GM18870 (cell line): ENCODE results near the gene PER2.
"Not testable (repeated sequence)": the region's sequence is repeated elsewhere in the genome, so short reads cannot be mapped to it uniquely, and the experiment has no call there.

Experiments used
- ATAC-seq: cut with Tn5 transposase; IDR thresholded peaks from one replicate; pipeline ENCODE4 v1.9.1; 2021; ENCODE audit warnings: moderate library complexity; ENCODE audit not compliant: unreplicated experiment

The PER2 gene

GRCh38 chr2:238313289-238313990 is 25.0 kb upstream of the PER2 start:
- no peak for ATAC-seq

DNA sequence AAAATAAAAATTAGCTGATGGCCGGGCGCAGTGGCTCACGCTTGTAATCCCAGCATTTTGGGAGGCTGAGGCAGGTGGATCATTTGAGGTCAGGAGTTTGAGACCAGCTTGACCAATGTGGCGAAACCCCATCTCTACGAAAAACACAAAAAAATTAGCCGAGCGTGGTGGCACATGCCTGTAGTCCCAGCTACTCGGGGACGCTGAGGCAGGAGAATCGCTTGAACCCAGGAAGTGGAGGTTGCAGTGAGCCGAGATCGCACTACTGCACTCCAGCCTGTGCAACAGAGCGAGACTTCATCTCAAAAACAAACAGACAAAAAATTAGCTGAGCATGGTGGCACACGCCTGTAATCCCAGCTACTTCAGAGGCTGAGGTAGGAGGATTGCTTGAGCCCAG is 22.3 kb upstream of the PER2 start:
- ATAC-seq = not testable (repeated sequence)

DNA sequence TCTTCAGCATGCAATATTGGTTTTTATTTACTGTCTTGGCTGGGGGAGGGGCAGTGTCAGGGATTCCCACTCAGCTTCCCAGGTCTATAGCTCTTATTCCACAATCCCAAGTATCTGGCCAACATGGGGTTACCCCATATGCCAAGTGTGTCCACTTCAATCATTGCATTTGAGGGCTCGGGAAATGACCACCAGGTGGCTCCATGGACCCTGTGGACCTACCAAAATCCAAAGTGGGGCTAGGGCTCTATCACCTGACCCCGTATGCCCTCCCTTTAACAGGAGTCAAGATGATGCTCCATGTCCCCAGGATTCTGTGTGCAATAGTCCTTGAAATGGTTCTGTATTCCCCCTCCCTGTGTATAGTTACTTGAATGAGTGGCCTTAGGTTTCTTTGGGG is 19.8 kb upstream of the PER2 start:
- no peak for ATAC-seq

GRCh38 chr2:238306672-238306998 is 18.2 kb upstream of the PER2 start:
- ATAC-seq = no peak

DNA sequence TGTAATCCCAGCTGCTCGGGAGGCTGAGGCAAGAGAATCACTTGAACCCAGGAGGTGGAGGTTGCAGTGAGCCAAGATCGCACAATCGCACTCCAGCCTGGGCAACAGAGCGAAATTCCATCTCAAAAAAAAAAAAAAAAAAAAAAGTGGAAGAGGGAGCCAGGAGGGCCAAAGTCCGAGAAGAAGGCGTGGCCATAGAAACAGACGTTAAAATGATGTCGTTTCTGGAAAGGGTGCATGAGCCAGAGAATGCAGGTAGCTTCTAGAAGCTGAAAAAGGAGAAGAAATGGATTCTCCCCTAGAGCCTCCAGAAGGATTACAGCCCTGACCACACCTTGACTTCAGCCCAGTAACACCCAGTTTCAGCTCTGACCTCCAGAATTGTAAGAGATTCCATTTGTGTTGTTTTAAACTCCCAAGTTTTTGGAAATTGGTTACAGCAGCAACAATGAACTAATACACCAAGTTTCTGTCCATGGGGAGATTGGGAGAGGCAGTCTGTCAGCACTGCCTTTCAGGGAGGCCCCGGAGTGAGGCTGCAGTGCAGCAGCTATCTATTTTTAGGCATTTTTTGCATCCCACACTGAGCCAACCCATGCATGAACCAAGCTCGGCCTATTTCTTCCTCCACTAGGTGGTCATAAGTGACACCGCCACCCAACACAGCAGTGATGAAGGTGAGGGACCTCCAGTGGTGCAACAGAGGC is 17.7 kb upstream of the PER2 start:
- ATAC-seq = no peak

- no peak for ATAC-seq
These were observed 16.9 kb upstream of the PER2 start for GRCh38 chr2:238305092-238305862.

DNA sequence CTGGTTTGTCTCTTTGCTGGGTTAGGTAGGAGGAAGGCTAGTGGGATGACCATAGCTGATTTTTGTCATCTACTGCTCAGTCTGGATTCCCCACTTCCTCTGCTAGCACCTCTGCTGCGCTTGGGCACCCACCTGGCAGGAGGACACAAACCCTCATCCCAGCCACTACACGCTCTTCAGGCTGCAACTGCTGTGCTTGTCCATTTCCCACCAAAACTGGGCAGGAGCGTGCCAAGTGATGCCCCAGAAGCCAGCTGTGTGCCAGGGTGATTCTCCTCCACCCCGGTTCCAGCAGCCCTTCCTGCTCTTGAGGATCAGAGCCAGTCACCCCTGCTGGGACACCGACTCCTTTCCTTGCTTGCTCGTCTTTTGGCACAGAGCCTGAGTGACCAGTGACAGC is 15.7 kb upstream of the PER2 start:
- no peak for ATAC-seq

DNA sequence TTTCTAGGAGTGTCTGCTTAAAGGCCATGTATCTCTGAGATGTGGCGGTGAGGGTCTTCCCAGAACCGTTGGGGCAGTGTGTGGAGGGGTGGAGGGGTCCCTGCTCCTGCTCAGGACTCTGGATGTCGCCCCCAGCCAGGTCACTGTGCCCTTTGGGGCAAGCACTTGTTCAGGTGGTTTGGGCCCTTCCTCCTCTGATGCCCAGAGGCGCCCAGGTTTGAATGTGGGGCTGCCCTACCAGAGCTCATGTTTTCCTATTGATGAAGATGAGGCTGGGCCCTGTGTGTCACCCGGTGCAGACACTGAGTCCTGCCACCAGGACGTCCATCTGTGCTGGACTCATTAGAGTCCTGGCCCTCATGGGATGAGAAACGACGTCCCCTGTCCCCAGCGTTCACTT is 14.3 kb upstream of the PER2 start:
- no peak for ATAC-seq

- ATAC-seq = no peak
These were observed 13.7 kb upstream of the PER2 start for GRCh38 chr2:238302087-238302486.

GRCh38 chr2:238299803-238300202 is 11.4 kb upstream of the PER2 start:
- no peak for ATAC-seq

DNA sequence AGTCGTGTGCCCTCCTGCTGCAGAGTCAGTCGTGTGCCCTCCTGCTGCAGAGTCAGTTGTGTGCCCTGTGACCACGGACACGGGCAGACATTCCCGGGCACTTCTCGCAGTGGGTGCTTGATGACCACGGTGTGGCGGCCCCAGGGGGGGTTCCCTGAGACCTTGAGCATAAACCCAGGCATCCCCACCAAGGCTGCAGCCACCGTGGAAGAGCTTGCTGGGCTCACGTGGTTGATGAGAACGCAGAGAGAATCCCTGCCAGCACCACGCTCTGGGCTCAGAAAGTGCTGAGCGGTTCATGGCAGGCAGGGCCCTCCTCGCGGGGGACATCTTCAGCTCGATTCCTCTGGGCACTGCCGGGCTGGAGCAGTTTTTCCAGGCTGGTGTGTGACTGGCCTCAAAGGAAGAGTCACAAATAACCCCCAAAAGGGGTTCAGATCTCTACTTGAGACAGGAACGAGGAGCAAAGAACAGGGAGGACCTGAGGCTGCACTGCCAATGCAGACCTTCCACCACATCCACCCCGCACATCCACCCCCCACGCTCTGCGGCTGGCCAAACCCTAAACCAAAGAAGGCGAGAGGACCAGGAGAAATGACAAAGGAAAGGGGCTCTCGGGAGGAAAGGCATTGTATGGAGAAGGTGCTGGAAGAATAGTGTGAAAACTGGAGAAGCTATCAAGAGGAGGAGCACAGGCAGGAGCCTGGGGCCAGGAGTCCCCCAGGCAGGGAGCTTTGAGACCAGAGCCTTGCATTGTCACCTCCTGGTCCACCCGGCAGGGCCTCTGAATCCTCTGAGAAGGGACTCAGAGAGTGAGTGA is 8.4 kb upstream of the PER2 start:
- ATAC-seq = no peak

DNA sequence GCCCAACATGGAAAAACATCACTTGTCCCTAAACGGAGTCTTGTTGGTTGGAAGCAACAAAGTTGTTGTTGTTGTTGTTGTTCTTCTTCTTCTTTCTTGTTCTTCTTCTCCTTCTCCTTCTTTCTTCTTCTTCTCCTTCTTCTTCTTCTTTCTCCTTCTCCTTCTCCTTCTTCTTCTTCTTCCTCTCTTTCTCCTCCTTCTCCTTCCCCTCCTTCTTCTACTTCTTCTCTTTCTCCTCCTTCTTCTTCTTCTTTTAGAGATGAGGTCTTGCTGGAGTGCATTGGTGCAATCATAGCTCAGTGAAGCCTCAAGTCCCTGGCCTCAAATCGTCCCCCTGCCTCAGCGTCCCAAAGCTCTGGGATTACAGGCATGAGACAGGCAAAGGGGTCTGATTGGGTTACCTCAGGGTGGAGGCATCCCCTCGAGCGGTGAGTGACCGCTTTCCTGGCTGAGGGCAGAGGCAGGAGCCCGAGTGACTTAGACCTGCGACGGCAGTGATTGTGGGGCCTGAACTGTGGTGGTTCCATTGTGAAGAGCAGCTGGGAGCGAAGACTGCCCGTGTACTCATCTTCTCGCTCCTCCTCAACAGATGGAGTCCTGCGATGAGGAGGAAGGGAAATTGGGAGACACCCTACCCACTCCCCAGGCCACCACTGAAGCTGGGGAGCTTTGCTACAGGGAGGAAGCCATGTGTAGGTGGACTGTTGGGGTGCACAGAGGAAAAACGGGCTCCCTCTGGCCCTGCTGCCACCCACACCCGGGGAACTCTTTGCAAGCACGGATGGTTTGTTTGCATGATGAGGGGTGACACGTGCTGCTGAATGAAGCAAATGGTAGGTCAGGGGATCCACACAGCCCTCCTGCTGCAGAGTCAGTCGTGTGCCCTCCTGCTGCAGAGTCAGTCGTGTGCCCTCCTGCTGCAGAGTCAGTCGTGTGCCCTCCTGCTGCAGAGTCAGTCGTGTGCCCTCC is 7.0 kb upstream of the PER2 start:
- no peak for ATAC-seq

DNA sequence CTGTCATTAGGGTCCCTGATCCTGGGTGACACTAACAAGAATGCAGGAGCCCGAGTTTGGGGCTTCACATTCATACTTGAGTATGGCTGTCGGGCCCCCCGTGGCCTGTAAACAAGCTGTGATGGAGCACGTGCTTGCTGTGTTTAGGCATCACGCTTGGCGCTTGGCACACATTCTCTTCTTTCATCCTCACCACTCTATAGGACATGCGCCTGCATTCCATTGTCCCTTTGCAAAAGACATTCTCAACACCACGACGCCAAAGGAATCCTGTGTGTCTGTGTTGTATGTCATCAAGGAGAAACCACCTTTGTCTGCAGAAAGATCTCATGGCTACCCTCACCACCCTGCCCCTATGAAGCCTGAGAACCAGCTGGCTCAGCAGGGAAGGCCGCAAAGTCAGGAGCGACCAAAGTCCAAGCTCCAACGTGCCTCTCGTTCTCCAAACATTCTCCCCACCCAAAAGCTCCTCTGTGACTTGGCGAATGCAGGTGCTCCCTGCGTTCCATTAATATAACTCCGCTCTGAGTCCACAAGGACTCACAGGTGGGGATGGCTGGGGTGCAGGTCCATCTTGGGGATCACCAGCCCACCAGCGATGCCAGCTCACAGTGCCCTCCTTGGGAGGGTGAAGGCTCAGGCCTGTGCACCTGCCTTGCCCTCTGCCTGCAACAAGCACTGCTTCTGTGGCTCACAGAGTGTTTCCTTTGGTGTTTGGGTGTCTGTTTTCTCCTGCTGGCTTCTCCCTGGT is 6.2 kb upstream of the PER2 start:
- ATAC-seq = no peak

DNA sequence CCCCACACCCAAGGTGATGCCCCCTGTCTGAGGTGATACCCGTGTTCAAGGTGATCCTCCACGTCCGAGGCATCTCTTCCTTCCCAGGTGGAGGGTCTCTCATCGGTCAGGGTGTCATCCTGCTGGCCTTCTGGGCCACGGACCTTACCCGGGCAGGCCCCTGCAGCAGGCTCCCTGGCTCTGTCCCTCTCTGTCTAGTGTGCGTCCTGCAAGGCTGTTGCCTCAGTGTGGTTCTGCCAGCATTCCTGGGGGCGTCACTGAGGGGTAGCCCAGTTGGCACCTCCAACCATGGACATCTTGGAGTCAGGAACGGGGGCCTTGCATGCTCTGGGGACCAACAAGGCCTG is 5.6 kb upstream of the PER2 start:
- ATAC-seq = no peak

- ATAC-seq = no peak
These were observed 3.3 kb upstream of the PER2 start for GRCh38 chr2:238291550-238292281.

GRCh38 chr2:238290715-238291549 is 2.5 kb upstream of the PER2 start:
- ATAC-seq = no peak

GRCh38 chr2:238290091-238290509 is 1.7 kb upstream of the PER2 start:
- ATAC-seq = no peak

DNA sequence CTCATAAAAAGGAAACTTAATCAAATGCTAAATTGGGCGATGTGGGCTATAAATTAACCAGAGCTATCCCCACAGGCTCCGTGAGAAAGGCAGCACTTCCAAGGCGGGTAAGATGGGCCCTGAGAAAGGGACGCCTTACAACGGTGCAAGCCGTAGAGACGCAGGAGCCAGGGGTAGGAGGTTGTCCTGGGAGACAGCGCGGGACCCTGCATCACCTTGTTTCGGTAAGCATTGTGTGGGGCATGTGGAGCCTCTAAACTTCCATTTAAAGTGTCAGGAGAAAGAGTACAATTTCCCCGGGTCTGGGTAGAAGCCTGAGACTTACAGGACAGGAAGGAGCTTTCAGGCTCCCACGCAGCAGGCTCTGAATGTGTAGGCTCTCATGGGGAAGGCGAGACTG is 1.2 kb upstream of the PER2 start:
- no peak for ATAC-seq
